ENCODE results near the gene RGCC. TPM values are rescaled to one million over a fixed set of nuclear protein-coding genes. Genes with fewer than 3 reads are reported as not detected.
A peak's percentile ranks its signal among the peaks of the same experiment; 100 is the strongest.

RGCC gene
- total RNA-seq, 2 donors from 2014 or later, result 66.3 to 112 TPM

GRCh38 chr13:41460074-41460465, 2.7 kb downstream of the RGCC start:
- Histone ChIP-seq H3K27ac (no peak overlapping the region), H3K4me1 (peaks cover 26% of the 10 kb centered on the region), H3K4me3 (no peak overlapping the region)

GRCh38 chr13:41460930-41461329, 3.6 kb downstream of the RGCC start:
- DNase-seq (no peak), ATAC-seq (no peak)
- Histone ChIP-seq H3K4me3 (no peak overlapping the region), H3K4me1 (peaks cover 26% of the 10 kb centered on the region), H3K27ac (no peak overlapping the region), H3K9me3 (no peaks in the 10 kb centered on the region), H3K36me3 (replicated peaks in 1 of 2; ENCODE audit: insufficient read depth in 1 of 2, low read depth in 2 of 2) (no peaks in the 10 kb centered on the region), H3K27me3 (peaks cover 0 to 3% of the 10 kb centered on the region in 2 donors)
- TF ChIP-seq POLR2A (IDR thresholded peaks at IDR 0.05), result no peak
- intact Hi-C loops (cut with DNase I), result no loop called here
- 35 to 36% methylated on average over 2 of the region's 2 CpGs for WGBS, 2 donors

More at GRCh38 chr13:41460074-41460465, 2.7 kb downstream of the RGCC start:
- TF ChIP-seq CTCF (IDR thresholded peaks at IDR 0.05) (no peak), POLR2A (IDR thresholded peaks at IDR 0.05) (no peak)
- 65 to 75% methylated on average over 2 of the region's 2 CpGs for WGBS, 2 donors
- no peak for ATAC-seq
- intact Hi-C loops (cut with DNase I), result no loop called here
- no peak for DNase-seq
- Histone ChIP-seq H3K9me3 (no peaks in the 10 kb centered on the region), H3K27me3 (peaks cover 0 to 3% of the 10 kb centered on the region in 2 donors), H3K36me3 (replicated peaks in 1 of 2; ENCODE audit: insufficient read depth in 1 of 2, low read depth in 2 of 2) (no peaks in the 10 kb centered on the region)

- no peaks in the 10 kb centered on the region for H3K9me3 ChIP-seq
- H3K27me3 ChIP-seq, result peaks cover 0 to 3% of the 10 kb centered on the region in 2 donors
- no peak overlapping the region for H3K4me3 ChIP-seq
- DNase-seq, result no peak
- ATAC-seq, result no peak
- H3K4me1 ChIP-seq, result peaks cover 24% of the 10 kb centered on the region
- 79% methylated on average over 3 of the region's 3 CpGs for WGBS, 2 donors
- H3K36me3 ChIP-seq (replicated peaks in 1 of 2; ENCODE audit: insufficient read depth in 1 of 2, low read depth in 2 of 2), result no peaks in the 10 kb centered on the region
- intact Hi-C loops (cut with DNase I), result no loop called here
- H3K27ac ChIP-seq, result no peak overlapping the region
- TF ChIP-seq POLR2A (IDR thresholded peaks at IDR 0.05) (no peak), CTCF (IDR thresholded peaks at IDR 0.05) (no peak)
Measured at GRCh38 chr13:41461527-41462139, 4.3 kb downstream of the RGCC start.

GRCh38 chr13:41462427-41462826, 5.1 kb downstream of the RGCC start:
- peaks cover 0 to 3% of the 10 kb centered on the region in 2 donors for H3K27me3 ChIP-seq
- no peak for DNase-seq
- intact Hi-C loops (cut with DNase I), result no loop called here
- H3K27ac ChIP-seq, result no peak overlapping the region
- no peaks in the 10 kb centered on the region for H3K9me3 ChIP-seq
- no peak for TF ChIP-seq POLR2A (IDR thresholded peaks at IDR 0.05)
- TF ChIP-seq CTCF (IDR thresholded peaks at IDR 0.05), result no peak
- no peak for ATAC-seq
- peaks cover 16% of the 10 kb centered on the region for H3K4me1 ChIP-seq
- 86 to 93% methylated on average over 6 of the region's 6 CpGs for WGBS, 2 donors
- no peaks in the 10 kb centered on the region for H3K36me3 ChIP-seq (replicated peaks in 1 of 2; ENCODE audit: insufficient read depth in 1 of 2, low read depth in 2 of 2)
- no peak overlapping the region for H3K4me3 ChIP-seq

- 75 to 85% methylated on average over 11 of the region's 11 CpGs for WGBS, 2 donors
- H3K27ac ChIP-seq, result peak overlapping the region in 1 of 4 donors; percentile 52
- no peak for ATAC-seq
- H3K9me3 ChIP-seq, result no peaks in the 10 kb centered on the region
- no peak overlapping the region for H3K4me3 ChIP-seq
- peaks cover under 1% of the 10 kb centered on the region for H3K4me1 ChIP-seq
- TF ChIP-seq POLR2A (IDR thresholded peaks at IDR 0.05) (no peak), CTCF (IDR thresholded peaks at IDR 0.05) (no peak)
- intact Hi-C loops (cut with DNase I), result no loop called here
- DNase-seq, result no peak
- H3K27me3 ChIP-seq, result peaks cover 0 to 3% of the 10 kb centered on the region in 2 donors
- no peaks in the 10 kb centered on the region for H3K36me3 ChIP-seq (replicated peaks in 1 of 2; ENCODE audit: insufficient read depth in 1 of 2, low read depth in 2 of 2)
Measured at GRCh38 chr13:41463838-41464602, 6.7 kb downstream of the RGCC start.
